Testis (tissue), 3 donors: ENCODE results near the gene KLF7. TPM values are rescaled to one million over a fixed set of nuclear protein-coding genes. Genes with fewer than 3 reads are reported as not detected.

Experiments
- DNase-seq: peaks from one replicate; pipeline ENCODE4 v3.0.0-alpha.2; 2019
- H3K27ac ChIP-seq, 2 donors: fragments of 200-600 bp; sonication (generic); one replicate each; pipeline ENCODE4 v1.5.1; 2019
- H3K27me3 ChIP-seq: fragments of 200-600 bp; sonication (generic); one replicate; pipeline ENCODE4 v1.5.1; 2019
- H3K36me3 ChIP-seq: fragments of 200-600 bp; sonication (generic); one replicate; pipeline ENCODE4 v1.5.1; 2017; ENCODE audit warnings: low read depth; ENCODE audit errors: missing control alignments
- H3K4me1 ChIP-seq: fragments of 200-600 bp; sonication (generic); one replicate; pipeline ENCODE4 v1.5.1; 2019
- H3K4me3 ChIP-seq, 2 donors: fragments of 200-600 bp; sonication (generic); one replicate each; pipeline ENCODE4 v1.5.1; 2017 to 2019
- H3K9me3 ChIP-seq: fragments of 200-600 bp; sonication (generic); one replicate; pipeline ENCODE4 v1.5.1; 2017
- POLR2A ChIP-seq: fragments of 450-650 bp; IDR thresholded peaks from one replicate; pipeline ENCODE4 v1.6.1; 2017; ENCODE audit warnings: antibody characterized with exemption, mild to moderate bottlenecking, moderate library complexity
- WGBS, 2 donors: methylation state at CpG; one replicate each; pipeline ENCODE4 v1.1.5; 2018; 5-methylcytosine and 5-hydroxymethylcytosine counted together
- intact Hi-C: fragments of 100-400 bp; cut with DNase I; formaldehyde crosslinking; loops from one replicate; pipeline ENCODE4 v1.15.1; 2023; ENCODE audit warnings: low total_unique reads
- polyA plus RNA-seq: library from polyadenylated mRNA; stranded (reverse); fragments of 350-450 nt; fragmentation: Illumina TruSeq; extraction: RNeasy Lipid Tissue Mini Kit (QIAGEN cat#74804); gene quantifications from one replicate; pipeline ENCODE4 v1.2.3, GENCODE V29; 2014; ENCODE audit warnings: low read depth, low replicate concordance; ENCODE audit not compliant: insufficient read depth
- total RNA-seq, 2 donors: library from RNA; depleted of rRNA; stranded (reverse); fragments of >200 nt; gene quantifications; one replicate each; pipeline ENCODE4 v1.2.3, GENCODE V29; 2016
- TF ChIP-seq, protein P1 (sequence below), 3 experiments: fragments of 450-650 bp in 2 of 3; fragments of 200-600 bp in 1 of 3; sonication (generic) in 1 of 3; IDR thresholded peaks; one replicate each; pipeline ENCODE4 v1.5.1; 2016 to 2019; ENCODE audit warnings: antibody characterized with exemption in 3 of 3, mild to moderate bottlenecking in 2 of 3, moderate library complexity in 1 of 3

Gene KLF7
- total and polyA plus RNA-seq, 3 donors from 2014 or later, result 15.1 to 23.2 (median 21.1) TPM

DNA sequence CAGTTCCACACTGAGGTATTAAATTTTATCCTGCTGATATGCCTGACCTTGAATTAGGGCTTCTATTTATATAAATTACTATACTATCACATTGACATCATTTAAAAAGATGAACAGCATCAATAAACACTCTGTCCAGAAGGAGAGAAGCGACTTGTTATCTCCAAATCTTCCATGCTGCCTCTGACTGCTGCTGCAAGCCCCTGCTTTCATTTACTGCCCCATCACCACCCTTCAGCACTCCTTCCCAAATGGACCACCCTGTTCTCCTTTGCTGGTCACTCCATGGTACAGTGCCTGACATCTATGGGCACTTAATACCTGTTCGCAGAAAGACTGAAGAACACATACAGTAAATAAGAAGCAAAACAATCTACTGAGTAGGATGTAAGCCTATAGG lies 48.1 kb downstream of the KLF7 start:
- no peaks in the 10 kb centered on the region for H3K4me1 ChIP-seq
- no peak overlapping the region for H3K27ac ChIP-seq
- 91% methylated on average over 2 of the region's 2 CpGs for WGBS, 2 donors
- no peak for DNase-seq
- H3K4me3 ChIP-seq, result no peak overlapping the region
- H3K36me3 ChIP-seq, result no peaks in the 10 kb centered on the region
- intact Hi-C loops, result no loop called here
- no peak for TF ChIP-seq POLR2A
- TF ChIP-seq, protein P1, sequence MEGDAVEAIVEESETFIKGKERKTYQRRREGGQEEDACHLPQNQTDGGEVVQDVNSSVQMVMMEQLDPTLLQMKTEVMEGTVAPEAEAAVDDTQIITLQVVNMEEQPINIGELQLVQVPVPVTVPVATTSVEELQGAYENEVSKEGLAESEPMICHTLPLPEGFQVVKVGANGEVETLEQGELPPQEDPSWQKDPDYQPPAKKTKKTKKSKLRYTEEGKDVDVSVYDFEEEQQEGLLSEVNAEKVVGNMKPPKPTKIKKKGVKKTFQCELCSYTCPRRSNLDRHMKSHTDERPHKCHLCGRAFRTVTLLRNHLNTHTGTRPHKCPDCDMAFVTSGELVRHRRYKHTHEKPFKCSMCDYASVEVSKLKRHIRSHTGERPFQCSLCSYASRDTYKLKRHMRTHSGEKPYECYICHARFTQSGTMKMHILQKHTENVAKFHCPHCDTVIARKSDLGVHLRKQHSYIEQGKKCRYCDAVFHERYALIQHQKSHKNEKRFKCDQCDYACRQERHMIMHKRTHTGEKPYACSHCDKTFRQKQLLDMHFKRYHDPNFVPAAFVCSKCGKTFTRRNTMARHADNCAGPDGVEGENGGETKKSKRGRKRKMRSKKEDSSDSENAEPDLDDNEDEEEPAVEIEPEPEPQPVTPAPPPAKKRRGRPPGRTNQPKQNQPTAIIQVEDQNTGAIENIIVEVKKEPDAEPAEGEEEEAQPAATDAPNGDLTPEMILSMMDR (IDR thresholded peaks at IDR 0.05), result no peak
- no peaks in the 10 kb centered on the region for H3K27me3 ChIP-seq
- no peaks in the 10 kb centered on the region for H3K9me3 ChIP-seq

GRCh38 chr2:207115715-207116364 lies 49.9 kb downstream of the KLF7 start:
- Histone ChIP-seq H3K27ac (no peak overlapping the region), H3K36me3 (no peaks in the 10 kb centered on the region), H3K9me3 (no peaks in the 10 kb centered on the region), H3K4me1 (no peaks in the 10 kb centered on the region), H3K4me3 (no peak overlapping the region), H3K27me3 (no peaks in the 10 kb centered on the region)
- DNase-seq, result no peak
- whole genome bisulfite sequencing, 2 donors, result 54 to 57% methylated on average over 6 of the region's 6 CpGs
- TF ChIP-seq, protein P1 (IDR thresholded peaks at IDR 0.05), result no peak
- no peak for TF ChIP-seq POLR2A
- intact Hi-C loops, result no loop called here

DNA sequence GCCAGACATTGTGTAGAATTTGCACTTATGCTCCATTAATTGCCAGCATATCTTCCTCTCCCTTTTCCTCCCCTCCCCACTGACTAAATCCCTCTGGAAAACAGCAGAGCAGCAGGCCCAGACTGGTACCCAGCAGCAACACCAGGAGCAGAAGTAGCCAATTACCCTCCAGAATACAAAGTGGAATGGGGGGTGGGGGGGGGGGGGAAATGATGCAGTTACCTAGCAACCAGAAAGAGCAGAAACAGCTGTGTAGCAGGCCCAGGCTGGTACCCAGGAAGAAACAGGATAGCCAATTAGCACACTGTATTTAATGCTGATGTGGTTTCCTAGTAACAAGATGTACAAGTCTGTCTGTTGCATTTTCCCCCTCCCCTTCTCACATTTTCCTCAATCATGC lies 52.3 kb downstream of the KLF7 start:
- H3K4me1 ChIP-seq, result no peaks in the 10 kb centered on the region
- TF ChIP-seq, protein P1 (IDR thresholded peaks at IDR 0.05), result no peak
- no peak for TF ChIP-seq POLR2A

DNA sequence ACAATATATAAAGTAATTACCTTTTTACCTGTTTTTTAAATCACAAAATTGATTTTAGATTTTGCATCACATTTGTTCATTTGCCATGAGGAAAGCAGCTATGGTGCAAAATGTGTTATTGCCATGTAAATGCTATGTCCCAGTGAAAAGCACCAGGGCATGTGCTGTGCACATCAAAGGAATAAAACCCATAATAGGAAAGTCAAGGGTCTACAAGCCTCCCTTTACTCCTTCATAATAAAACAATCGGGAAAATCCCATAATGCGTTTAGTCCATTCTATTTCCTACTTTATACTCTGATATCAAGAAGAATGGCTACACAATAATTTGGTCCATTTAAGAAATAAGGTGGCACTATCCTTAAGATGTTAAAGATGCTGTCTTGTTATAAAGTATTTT lies 53.0 kb downstream of the KLF7 start:
- intact Hi-C loops, result no loop called here
- H3K4me1 ChIP-seq, result no peaks in the 10 kb centered on the region
- DNase-seq, result no peak
- no peak overlapping the region for H3K4me3 ChIP-seq
- TF ChIP-seq, protein P1 (IDR thresholded peaks at IDR 0.05), result no peak
- TF ChIP-seq POLR2A, result no peak
- no peak overlapping the region for H3K27ac ChIP-seq
- H3K36me3 ChIP-seq, result no peaks in the 10 kb centered on the region
- H3K27me3 ChIP-seq, result no peaks in the 10 kb centered on the region
- no peaks in the 10 kb centered on the region for H3K9me3 ChIP-seq
- WGBS, 2 donors, result 93 to 94% methylated on average over 2 of the region's 2 CpGs

More for the DNA sequence above, 52.3 kb downstream of the KLF7 start:
- intact Hi-C loops, result no loop called here
- no peaks in the 10 kb centered on the region for H3K36me3 ChIP-seq
- no peak overlapping the region for H3K27ac ChIP-seq
- no peak for DNase-seq
- H3K4me3 ChIP-seq, result no peak overlapping the region
- no peaks in the 10 kb centered on the region for H3K9me3 ChIP-seq
- no peaks in the 10 kb centered on the region for H3K27me3 ChIP-seq

DNA sequence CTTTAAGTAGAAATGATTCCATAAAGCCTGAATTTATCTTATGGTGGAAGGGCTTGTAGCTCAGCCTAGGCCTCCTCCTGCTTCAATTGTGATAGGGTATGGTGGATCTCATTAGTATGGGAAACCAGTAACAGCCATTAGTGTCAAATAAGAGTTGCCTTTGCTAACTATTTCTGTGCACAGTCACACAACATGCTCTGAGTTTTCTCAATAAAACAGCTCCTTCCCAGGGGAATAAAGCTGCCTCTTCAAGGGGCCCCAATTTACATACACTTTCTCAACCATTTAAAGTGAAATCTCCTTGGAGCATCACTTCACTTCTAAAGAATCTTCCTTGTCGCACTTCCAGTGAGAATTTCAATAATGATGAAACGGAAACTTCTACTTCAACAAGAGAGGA lies 53.4 kb downstream of the KLF7 start:
- no peak for DNase-seq
- no peak overlapping the region for H3K4me3 ChIP-seq
- no peaks in the 10 kb centered on the region for H3K9me3 ChIP-seq
- intact Hi-C loops, result no loop called here
- H3K4me1 ChIP-seq, result no peaks in the 10 kb centered on the region
- H3K36me3 ChIP-seq, result no peaks in the 10 kb centered on the region
- no peaks in the 10 kb centered on the region for H3K27me3 ChIP-seq
- 49 to 60% methylated on average over 2 of the region's 2 CpGs for WGBS, 2 donors
- no peak overlapping the region for H3K27ac ChIP-seq
- TF ChIP-seq POLR2A, result no peak
- TF ChIP-seq, protein P1 (IDR thresholded peaks at IDR 0.05), result no peak
